Activated naive CD8-positive, alpha-beta T cell treated with anti-CD3 and anti-CD28 coated beads for 36 hours (primary cell): Measurements from ENCODE around the gene YWHAG. TPM values are rescaled to one million over a fixed set of nuclear protein-coding genes. Genes with fewer than 3 reads are reported as not detected.

ENCODE experiments used
- total RNA-seq, 2 experiments: library from RNA; stranded (reverse); gene quantifications; one replicate each; pipeline ENCODE4 v1.2.3, GENCODE V29; 2021

Gene YWHAG
- total RNA-seq, 2 experiments from 2014 or later, result 155 to 157 TPM

Other genes starting within 250 kb of the YWHAG start
- not detected for gene SRRM3, start 157.1 kb downstream of the YWHAG start, total RNA-seq
- 100 to 1,000 TPM in 1 of 2 experiments, 10 to 100 TPM in 1; 96.7 to 102 TPM for gene HSPB1, start 56.3 kb downstream of the YWHAG start, total RNA-seq
- gene SSC4D, start 50.7 kb upstream of the YWHAG start, total RNA-seq, result under 1 TPM; 0.37 to 0.40 TPM
- 1 to 10 TPM; 2.6 to 3.5 TPM for gene ZP3, start 66.0 kb upstream of the YWHAG start, total RNA-seq
- gene DTX2, start 102.7 kb upstream of the YWHAG start, total RNA-seq, result 10 to 100 TPM; 13.7 to 16.4 TPM
- not detected for gene UPK3B, start 151.6 kb upstream of the YWHAG start, total RNA-seq
- gene SPDYE16, start 184.3 kb upstream of the YWHAG start, total RNA-seq, result under 1 TPM; 0.12 to 0.14 TPM